ENCODE measurements around the gene LIMK2.
A peak's percentile ranks its signal among the peaks of the same experiment; 100 is the strongest.
"Not testable (repeated sequence)": the region's sequence is repeated elsewhere in the genome, so short reads cannot be mapped to it uniquely, and the experiment has no call there.

The LIMK2 gene

DNA sequence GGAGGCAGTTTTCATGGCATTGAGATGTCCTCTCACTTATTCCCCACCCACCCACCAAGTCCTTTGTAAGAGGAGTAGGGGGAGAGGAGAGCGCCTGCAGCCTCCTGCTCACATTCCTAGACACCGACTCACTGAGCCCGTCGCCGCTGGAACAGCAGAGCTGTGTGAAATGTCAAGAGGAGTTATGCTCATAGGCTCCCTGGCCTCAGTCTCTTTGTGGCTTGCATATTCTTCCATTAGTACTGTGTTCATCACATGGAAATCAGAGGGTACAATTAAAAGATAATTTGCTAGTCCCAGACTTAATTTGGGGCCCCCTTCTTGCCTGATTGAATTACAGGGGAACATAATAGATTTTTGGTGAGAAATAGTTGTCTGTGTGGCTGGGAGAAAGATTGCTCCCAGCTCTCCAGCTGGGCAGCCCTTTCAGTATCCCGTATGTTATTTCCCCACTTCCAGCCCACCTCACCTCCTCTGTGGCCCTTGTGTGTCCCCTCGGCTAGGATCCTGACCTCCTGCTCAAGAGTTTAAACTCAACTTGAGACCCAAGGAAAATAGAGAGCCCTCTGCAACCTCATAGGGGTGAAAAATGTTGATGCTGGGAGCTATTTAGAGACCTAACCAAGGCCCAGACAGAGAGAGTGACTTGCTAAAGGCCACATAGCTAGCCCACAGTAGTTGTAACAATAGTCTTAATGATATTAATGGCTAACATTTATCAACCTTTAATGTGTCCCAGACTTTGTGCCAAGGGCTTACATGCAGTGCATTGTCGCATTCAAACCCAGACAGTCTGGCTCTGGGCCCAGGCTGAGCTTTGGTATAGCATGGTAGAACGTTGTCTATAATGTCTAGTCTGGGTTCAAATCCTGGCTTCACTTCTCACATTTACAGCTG, 32.2 kb downstream of the LIMK2 start:
- DNase-seq: peak; percentile 96

DNA sequence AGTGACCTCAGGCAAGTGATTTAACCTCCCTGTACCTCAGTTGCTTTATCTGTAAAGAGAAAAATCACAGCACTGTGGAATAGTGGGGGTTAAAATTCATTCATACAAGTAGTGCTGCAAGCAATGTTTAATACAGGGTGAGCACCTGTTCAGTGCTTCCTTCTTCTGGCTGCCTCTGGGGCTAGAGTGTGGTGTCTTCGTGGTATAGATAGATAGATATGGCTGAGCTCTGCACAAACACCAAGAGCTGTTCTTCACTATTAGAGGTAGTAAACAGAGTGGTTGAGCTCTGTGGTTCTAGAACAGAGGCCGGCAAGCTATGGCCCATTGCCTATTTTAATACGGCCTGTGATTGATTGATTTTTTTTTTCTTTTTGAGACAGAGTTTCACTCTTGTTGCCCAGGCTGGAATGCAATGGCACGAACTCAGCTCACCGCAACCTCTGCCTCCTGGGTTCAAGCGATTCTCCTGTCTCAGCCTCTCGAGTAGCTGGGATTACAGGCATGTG, 32.9 kb downstream of the LIMK2 start:
- no peak for DNase-seq

DNA sequence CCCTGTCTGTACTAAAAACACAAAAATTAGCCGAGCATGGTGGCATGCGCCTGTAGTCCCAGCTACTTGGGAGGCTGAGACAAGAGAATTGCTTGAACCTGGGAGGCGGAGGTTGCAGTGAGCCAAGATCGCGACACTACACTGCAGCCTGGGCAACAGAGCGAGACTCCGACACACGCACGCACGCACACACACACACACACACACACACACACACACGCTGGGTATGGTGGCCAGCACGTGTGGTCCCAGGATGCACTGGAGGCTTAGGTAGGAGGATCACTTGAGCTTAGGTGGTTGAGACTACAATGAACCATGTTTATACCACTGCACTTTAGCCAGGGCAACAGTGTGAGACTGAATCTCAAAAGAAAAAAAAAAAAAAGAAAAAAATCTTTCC, 33.9 kb downstream of the LIMK2 start:
- DNase-seq: not testable (repeated sequence)

DNA sequence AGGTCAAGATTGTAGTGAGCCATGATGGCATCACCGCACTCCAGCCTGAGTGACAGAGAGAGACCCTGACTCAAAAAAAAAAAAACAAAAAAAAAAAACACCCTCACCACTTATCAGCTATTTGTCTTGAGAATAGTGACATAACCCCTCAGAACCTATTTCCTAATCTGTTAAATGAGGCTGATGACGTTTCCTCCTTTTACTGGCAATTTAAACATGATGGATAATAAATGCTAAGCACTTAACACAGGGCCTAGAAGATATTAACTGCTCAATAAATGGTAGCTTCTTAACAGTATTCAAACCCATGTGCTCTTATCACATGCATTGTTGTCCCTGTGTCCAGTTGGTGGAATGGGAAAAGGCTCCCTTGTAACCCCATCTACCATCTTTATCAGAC, 34.6 kb downstream of the LIMK2 start:
- DNase-seq: no peak

DNA sequence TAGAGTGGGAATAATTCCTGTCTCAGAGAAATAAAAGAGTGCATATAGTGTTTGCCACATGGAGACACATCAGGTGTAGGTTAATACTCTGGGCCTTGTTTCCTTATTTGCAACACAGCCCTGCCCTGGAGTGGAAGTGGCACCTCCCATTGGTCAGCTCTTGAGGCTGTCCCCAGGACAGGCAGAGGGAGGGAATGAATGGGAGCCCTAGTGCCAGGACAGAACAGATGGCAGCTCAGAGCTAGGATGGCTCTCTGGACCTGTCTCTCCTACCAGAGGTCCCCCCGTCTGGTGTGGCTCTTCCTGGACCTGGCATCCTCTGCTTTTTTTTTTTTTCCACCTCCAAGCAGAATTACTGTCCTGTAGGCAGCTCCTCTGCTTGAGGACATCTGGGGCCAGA, 35.6 kb downstream of the LIMK2 start:
- no peak for DNase-seq

DNA sequence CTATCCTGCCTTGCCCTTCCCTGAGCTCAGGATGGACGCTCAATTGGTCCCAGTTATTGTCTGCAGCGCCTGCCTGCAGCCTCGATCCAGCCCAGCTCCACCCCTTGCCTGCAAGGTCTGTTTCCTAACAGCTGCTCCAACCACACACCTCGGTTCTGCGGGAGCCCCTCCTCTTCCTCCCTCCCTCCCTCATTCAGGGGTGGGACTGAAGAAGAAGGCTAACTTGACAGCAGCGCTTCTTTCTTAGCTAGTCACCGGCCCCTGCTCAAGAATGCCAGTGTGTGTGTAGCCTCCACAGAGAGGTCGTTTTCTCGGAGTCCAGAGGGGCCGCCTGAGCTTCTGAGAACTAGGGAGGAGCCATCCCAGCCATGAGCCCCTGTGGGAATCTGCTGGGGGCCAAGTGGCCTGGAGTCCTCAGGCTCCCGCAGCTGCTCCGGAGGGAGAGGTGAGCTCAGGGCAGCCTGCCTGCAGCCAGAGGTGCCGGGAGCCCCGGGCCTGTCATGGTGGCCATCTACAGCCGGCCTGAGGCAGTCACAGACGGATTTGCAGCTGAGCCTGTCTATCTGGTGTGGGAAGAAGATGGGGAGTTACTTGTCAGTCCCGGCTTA, 36.1 kb downstream of the LIMK2 start:
- DNase-seq: peak; percentile 93

DNA sequence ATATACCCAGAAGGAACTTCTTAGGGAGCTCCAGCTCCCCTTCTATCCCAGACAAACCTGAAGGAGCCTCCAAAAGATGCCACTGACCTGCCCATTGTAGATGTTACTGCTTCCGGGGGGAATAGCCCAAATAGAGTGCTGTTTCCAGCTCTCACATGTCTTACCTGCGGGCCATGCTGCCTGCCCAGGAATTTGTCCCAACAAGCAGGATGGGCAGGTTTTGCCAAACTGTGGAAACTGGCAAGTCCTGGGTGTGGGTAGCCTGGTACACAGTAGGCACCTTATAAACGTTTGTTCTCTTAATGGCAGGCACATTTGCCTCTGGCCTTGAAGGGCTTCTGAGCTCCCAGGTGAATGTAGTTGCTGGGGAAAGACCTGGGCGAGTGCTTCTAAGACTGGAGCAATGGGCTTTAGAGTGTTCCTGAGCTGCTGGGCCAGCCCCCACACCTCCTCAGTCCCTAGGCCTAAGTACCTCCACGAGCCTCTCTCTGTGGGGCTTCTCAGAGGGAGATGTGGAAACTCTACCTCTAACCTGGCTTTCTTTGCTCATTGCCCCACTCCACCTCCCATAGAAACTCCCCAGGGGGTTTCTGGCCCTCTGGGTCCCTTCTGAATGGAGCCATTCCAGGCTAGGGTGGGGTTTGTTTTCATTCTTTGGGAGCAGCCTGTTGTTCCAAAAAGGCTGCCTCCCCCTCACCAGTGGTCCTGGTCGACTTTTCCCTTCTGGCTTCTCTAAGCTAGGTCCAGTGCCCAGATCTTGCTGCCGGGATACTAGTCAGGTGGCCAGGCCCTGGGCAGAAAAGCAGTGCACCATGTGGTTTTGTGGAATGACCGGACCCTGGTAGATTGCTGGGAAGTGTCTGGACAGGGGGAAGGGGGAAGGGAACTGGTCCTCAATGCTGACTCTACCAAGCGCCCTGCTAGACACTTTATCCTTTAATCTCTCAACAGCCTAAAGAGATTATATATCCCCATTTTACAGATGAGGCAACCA, 37.2 kb downstream of the LIMK2 start:
- no peak for DNase-seq

DNA sequence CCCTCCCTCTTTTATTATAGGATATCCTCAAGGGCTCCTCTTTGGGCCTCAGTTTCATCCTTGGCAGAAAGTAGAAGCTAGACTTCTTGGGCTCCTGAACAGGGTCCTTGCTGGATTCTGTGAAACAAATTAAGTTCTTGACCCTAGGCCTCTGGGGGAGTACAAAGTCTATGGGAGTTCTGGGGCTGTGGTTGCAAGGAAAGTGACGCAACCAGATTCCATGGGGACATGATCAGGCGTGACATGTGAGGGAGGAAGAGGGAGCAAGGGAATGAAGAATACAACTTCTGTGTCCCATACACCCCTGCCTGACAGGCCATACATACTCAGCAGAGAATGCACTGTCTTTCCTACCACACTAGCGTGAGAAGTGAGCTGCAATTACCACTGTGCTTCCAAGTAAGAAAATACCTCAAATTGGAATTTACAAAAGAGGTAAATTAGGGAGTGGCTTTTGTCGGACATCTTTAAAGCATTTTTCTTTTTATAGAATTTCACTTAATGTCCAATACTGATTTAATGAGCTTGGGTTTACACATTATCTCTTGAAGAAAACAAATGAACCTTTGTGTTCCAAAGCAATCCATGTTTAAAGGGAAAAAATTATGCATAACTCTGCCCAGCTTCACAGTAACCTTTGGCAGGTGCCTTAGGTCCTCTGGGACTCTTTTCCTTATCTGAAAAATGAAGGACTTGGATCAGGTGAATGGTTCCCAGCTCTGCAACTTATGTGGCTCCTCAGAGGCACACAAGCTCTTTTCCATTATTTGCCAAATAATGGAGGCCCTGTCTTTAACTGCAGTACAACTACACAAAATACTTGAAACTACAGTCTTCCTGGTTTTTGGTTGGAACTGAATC, 38.9 kb downstream of the LIMK2 start:
- no peak for DNase-seq

DNA sequence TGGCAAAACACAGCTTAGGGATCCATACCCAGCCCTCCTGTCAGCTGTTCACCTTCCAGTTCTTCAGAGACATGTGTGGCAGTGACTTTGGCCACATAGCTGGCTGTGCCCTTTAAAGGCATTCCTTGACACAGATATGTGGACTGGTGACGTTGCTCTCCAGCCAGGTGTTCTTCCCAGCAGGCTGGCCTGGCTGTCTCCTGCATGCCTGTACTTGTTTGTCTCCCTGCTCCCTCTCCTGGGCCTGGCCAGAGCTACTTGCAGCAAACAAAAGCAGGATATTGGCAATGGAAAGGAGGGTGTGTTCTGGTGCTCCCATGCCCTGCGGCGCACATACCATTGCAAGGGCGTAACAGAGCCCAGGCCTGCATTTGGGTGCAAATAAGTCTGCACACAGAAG, 41.9 kb downstream of the LIMK2 start:
- DNase-seq: no peak

DNA sequence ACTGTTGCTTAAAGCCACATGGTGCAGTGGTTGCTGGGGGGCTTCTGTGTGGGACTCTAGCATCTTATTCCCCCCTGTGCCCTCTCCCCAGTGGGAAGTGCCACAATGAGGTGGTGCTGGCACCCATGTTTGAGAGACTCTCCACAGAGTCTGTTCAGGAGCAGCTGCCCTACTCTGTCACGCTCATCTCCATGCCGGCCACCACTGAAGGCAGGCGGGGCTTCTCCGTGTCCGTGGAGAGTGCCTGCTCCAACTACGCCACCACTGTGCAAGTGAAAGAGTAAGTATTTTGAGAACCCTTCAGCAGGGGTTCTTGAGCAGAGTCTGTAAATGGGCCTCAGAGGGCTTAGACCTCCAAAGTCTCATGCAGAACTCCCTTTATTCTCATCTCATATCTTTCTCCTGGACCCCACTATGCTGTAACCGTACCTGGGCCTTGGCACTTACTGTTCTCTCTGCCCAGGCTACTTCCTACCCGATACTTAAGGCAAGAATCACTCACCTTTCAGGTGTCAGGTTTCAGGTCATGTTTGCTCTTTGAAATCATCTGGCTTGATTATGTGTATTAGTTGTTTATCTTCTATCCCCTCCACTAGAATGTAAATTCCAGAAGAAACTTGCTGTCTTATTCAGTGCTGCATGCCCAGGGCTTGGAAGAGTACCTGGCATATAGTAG, 47.8 kb downstream of the LIMK2 start:
- DNase-seq: no peak

DNA sequence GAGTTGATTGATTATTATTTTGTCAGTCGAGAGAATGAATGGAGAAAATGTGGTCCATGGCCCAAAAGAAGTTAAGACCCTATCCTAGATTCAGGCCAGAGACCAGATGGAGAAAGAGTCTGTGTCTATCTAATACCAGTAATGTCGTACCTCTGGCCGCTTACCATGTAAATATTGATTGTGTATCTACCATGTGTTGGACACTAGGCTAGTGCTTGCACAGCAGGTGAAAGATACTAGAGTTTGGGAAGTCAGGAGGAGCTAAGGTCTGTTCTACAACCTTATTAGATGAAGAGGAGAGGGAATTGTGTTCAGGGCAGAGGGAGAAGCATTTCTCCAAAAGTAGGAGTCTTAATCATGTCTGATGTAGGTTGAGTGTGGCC, 48.4 kb downstream of the LIMK2 start:
- DNase-seq: no peak

DNA sequence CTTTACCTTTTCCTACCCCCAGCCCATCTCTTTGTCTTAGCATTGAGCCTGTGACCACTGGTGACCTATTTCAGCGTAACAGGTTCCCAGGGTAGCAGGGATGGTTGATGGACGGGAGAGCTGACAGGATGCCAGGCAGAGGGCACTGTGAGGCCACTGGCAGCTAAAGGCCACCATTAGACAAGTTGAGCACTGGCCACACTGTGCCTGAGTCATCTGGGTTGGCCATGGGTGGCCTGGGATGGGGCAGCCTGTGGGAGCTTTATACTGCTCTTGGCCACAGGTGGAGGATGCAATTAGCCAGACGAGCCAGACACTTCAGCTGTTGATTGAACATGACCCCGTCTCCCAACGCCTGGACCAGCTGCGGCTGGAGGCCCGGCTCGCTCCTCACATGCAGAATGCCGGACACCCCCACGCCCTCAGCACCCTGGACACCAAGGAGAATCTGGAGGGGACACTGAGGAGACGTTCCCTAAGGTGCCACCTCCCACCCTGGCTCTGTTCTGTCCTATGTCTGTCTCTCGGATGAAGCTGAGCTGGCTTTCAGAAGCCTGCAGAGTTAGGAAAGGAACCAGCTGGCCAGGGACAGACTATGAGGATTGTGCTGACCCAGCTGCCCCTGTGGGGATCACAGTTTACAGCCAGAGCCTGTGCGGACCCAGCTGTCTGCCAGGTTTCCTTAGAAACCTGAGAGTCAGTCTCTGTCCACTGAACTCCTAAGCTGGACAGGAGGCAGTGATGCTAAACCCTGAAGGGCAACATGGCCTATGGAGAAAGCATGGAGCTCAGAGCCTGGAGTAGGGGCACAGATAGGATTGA, 50.4 kb downstream of the LIMK2 start:
- DNase-seq: no peak

DNA sequence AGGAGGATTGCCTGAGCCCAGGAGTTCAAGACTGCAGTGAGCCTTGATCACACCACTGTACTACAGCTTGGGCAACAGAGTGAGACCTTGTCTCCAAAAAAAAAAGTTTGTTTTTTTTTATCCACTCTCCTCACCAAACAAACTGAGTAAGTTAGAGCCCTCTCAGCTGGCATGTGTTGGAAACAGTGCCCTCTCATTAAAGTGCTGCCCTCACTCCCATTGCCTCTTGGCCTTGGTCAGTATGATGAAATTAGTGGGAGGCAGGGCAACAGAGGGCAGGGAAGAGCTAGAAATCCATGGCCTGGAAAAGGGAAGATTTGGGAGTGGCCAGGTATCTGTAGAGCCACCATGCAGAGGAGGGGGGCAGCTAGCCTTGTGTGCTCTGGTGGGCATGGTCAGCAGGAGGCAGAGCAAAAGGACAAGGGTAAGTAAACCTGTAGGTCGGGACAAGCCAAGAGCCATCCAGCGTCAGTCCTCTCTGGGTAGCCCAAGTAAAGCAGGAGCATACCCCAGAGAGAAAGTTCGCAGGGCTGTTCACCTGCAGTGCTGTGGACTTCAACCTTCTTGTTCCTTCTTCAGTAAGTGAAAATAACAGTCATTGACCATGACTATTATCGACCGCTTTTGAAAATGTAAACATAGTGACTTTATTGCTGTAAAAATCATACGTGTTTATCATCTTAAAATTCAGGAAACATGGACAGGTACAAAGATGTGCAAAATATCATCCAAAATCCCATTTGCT, 52.0 kb downstream of the LIMK2 start:
- DNase-seq: no peak

DNA sequence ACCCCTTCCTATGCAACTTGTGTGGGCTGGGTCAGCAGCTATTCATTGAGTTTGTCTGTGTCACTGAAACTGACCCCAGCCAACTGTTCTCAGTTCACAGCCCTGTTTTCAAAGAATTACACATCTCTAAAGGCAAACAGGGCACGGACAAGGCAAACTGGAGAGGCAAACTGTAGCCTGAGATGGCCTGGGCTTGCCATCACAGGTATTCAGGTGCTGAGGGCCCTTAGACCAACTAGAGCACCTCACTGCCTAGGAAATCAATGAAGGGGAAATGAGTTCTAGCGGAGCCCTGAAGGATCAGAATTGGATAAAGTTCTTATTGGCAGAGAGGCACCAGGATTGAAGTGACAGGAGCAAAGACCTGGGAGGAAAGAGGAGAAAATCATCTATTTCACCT, 56.2 kb downstream of the LIMK2 start:
- DNase-seq: no peak

DNA sequence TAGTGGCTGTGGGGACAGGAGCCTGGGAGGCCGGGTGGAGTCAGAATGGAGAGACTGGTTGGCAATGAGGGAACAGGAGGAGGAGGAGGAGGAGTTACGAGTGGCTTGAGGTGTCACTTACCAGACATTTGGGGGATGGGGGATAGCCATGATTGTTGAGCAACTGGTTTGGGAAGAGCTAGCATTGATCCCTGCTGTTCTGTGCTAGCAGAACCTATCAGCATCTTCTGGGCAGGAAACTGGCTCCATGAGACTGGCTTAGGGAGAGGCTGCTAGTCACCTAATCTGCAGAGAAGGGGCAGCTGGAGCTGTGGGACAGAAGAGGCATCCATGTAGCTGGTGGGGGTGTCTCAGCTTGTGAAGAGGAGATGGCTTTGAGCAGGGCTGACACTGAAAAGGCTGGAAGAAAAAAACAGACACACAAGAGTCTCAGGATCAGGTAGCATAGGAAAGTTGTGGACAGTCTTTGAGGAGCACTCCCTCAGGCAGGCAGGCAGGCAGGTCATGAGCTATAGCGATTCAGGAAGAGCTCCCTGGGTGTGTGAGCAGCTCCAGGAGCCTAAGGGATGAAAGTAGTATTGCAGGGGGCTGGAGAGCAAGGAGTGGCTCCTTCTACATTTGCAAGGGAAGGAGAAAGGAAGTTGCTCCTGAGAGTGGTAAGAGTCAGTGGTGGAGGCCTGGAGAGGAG, 57.9 kb downstream of the LIMK2 start:
- no peak for DNase-seq

DNA sequence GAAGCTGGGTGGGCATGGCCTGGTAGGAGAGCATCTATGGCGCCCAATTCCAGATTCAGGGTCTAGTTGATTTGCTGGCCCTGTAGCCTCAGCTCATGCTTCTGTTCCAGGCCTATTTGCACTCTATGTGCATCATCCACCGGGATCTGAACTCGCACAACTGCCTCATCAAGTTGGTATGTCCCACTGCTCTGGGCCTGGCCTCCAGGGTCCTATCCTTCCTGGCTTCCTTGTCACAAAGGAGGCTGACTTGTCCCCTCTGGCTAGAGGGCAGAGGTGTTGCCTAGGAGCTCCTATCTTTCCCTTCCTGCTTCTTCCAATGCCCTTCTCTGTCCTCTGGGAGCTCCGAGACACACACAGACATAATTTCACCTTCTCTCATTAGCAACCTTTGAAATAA, 58.9 kb downstream of the LIMK2 start:
- no peak for DNase-seq

DNA sequence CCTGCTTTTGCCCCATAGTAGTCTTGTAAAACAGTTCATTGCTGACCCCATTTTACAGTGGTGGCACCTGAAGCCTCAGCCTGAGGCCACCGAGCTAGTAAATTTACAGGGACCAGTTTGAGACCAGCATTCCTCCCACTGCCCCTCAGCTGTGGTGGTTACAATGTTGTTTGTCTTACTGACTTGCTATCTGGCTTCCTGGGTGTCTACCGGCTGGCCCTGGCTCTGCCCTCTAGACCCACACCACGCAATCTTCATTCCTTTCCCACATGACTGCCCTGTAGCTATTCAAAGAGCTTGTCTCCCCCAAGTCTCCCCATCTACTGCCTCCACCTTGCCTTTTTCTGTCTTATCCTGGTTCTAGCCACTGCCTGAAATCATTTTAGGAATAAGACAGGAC, 59.4 kb downstream of the LIMK2 start:
- DNase-seq: no peak

DNA sequence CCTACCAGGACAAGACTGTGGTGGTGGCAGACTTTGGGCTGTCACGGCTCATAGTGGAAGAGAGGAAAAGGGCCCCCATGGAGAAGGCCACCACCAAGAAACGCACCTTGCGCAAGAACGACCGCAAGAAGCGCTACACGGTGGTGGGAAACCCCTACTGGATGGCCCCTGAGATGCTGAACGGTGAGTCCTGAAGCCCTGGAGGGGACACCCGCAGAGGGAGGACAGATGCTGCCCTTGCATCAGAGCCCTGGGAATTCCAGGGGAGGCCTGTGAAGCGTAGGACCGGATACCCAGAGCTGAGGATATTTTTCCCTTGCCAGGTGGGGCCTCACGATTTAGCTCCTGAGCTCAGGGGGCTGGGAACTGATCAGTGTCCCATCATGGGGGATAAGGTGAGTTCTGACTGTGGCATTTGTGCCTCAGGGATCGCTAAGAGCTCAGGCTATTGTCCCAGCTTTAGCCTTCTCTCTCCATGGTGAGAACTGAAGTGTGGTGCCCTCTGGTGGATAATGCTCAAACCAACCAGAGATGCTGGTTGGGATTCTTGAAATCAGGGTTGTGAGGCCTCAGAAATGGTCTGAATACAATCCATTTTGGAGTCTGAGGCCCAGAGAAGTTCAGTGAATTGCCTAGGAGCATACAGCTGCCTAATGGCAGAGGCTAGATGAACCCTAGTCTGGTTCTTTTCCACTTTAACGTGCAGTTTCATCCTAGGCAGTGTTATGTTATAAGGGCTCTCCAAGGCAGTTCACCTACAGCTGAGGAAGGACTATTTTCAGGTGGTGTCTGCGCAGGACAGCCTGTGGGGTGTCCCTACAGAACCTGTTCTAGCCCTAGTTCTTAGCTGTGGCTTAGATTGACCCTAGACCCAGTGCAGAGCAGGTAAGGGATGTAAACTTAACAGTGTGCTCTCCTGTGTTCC, 60.7 kb downstream of the LIMK2 start:
- peak; percentile 51 for DNase-seq

Measured in fibroblast of skin of abdomen (primary cell).